GM19043 (cell line): Measurements from ENCODE around the gene CLDN34.

Experiments used
- ATAC-seq: cut with Tn5 transposase; IDR thresholded peaks from one replicate; pipeline ENCODE4 v1.9.1; 2021; ENCODE audit warnings: low read depth; ENCODE audit not compliant: unreplicated experiment

Gene CLDN34

DNA sequence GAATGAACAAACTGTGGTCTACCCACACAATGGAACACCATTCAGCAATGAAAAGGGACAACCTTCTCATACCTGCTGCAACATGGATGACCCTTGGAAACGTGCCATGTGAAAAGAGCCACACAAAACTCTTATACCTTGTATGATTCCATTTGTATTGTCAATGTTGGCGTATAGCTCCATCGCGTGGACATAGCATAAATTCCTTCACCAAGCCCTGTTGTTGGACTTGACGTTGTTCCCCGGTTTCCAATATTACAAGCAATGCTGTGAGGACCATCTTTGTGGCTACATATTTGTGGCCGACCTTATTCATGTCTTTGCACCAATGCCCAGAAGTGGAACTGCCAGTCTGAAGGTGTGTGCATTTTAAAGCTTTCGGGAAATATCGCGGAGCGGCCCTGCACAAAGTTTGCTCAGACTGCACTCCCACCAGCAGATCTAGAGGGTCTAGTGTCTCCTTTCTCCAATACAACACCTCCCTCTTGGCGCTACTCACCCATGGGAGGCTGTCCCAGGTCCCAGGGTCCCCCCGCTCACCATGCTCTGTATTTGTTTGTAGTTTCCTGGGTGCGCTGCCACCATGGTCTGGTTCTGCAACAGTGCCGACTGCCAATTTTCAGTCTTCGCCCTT is at the start of gene CLDN34:
Gene CLDN34, plus strand, starts transcription at position 584 of the 634 bp plus-strand sequence. Its CDS starts 0 bp downstream, at position 584.
- no peak for ATAC-seq

DNA sequence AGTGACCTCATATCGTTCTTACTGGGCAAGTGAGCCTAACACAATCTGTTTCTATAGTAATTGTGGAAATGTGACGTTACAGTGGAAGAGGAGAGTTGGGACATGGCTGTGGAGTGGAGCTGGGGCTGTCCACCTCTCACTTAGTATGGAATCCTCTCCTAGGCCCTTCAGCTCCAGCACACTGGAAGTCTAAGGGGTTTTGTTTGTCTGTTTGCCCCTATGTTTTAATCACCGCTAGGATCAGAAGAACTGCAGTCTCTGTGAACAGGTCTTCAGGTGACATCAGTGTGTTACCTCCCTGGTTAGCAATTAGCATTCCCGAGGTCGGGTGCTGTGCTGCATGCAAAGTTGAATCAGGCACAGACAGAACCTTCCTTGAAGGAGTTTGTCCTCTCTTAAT is 49.3 kb upstream of the CLDN34 start:
- no peak for ATAC-seq

GRCh38 chrX:9919632-9920172 is 47.5 kb upstream of the CLDN34 start:
- no peak for ATAC-seq

DNA sequence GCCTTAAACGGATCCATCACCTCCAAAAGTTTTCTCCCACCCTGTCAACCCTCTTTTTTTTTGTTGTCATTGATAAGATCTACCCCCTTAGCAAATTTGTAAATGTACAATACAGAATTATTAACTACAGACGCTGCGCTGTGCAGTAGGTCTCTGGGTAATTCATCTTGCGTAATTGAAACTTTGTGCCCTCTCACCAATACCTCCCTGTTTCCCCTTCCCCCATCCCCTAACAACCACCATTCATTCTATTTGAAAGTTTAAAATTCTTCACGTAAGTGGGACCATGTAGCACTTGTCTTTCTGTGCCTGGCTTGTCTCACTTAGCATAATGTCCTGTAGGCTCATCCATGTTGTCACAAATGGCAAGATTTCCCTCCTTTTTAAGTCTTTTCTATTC is 45.8 kb upstream of the CLDN34 start:
- ATAC-seq, result no peak

DNA sequence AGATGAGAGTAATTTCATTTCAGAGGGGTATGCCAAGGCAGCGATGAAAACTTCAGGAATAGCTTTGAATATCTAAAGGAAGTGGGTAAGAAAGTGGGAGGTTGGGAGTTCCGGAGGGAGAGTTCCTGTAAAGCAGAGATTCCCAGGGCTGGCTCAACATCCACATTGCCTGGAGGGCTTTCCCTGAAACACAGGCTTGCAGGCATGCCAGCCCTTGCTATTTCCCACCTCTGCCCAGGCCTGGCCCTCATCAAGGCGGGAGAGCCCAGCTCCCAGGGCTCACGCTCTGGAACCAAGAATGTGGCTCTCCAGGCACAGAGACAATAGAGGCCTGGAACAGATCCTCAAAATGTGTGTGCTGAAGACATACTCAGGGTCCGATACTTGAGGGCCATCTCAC is 43.8 kb upstream of the CLDN34 start:
- no peak for ATAC-seq

DNA sequence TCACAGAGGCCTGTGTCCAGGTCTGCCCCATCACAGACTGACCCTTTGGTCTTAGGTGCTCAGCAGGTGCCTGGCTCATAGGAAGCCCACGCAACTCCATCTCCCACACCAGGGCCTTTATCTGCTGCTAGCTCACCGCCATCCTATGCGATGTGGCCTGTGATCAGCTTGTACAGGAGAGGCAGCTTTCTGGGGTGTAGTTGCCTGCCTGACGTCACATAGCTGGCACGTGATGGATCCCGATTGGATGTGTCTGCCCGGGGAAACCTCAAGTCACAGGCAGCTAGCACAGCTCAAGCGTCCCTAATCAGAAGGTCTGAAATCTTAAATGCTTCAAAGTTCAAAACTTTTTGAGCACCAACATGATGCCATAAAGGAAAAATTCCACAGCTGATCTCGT is 41.2 kb upstream of the CLDN34 start:
- no peak for ATAC-seq

DNA sequence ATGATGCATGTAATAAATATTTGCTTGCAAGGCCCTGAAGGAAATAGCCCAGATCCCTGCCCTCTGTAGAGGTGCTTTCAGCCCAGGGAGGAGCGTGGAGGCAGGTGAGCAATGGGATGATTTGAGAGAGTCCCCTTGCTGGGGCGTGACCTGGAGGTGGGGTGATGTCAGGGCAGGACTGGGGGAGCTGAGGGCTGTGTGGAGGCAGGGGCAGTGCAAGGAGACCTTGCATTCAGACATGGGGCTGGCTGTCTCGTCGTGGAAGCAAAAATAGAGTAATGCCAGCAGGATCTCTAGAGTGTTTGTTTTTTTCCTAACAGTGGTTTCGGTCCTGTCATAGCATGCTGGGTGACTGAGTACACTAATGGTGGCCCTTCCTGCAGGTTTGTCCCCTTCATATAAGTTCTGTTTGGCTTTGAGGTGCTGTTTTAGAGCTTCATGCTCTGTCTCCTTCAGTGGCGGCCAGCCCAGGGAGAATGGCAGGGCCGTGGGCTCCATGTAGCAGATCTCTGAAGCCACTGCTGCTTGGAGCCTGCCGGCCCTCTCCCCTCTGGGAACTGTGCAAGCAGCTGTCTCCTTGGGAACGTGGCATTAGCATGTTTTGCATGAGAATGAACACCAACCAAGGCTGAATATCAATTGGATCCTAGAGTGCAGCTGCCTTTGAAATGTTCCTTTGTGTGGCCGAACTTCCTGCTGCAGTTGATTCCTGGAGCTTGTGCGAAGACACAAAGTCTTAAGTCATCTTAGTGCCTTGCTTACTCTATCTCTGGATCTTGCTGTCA is 39.3 kb upstream of the CLDN34 start:
- no peak for ATAC-seq

- ATAC-seq, result no peak
Observed at GRCh38 chrX:9935436-9935835, 31.7 kb upstream of the CLDN34 start.

DNA sequence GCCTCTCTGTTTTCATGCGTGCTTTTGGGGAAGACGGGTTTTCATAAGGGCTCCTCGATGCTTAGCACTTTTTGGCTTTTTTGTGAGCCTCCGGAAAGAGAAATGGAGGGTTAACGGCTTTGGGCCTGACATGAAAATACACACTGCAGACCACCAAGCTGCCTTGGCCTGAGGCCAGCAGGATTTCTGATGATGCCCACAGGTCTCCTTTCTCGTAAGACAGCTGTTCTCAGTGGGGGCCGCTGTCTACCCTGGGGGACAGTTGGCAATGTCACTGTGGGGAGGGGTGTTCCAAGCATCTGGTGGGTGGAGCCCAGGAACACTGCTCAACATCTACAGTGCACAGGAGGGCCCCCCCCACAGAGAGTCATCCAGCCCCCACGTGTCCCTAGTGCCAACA is 29.4 kb upstream of the CLDN34 start:
- no peak for ATAC-seq

DNA sequence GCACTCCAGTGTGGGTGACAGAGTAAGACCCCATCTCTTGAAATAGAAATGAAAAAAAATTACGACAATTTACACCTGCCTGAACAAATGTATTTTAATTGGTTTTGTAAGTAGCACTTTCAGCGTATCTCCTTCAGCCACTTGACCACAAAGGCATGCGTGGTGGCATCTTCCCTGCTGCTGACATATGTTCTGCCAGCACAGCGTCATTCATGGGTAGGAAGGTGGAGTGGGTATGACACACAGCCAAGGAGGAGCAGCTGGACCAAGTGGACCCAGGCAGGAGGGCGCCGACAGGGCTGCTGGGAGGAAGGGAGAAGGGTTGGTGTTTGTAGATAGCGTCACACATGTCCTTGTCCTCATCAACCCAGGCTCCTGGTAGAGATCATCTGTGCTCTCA is 28.6 kb upstream of the CLDN34 start:
- ATAC-seq, result no peak

DNA sequence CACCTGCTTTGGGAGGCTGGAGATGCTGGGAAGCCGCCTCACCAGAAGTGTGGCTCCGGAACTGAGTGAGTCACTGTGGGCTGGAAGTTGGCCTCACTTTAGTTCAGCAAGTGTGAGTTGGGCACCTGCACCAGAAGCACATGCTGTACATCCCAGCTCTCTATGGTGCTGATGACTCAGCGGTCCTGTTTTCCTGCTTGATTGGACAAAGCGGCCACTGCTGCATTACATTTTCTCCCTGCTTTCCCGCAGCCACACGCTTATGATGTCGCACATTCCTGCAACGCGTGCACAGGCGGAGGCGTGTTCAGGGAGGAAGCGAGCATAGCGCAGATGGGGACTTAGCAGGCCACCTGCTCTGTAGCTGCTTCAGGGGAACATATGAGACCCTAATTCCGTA is 26.7 kb upstream of the CLDN34 start:
- no peak for ATAC-seq

DNA sequence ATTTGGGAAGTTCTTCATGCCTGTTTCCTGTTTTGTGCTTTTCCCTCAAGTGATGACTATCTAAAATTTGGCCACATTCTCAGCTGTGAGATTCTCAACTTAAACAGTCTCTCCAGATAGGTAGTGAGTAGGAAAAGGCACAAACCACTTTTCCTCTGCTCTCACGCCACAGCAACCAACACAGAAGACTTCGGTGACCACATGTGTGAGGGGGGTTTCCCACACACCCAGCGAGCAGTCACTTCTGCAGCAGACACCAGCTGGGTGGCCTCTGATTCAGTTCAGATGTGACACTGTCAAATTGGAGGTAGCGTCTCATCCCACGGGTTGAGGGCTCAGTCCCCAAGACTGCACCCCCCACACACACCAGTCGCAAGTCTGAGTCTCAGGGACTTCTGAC is 25.1 kb upstream of the CLDN34 start:
- peak; percentile 86 for ATAC-seq

GRCh38 chrX:9943420-9943819 is 23.7 kb upstream of the CLDN34 start:
- no peak for ATAC-seq

DNA sequence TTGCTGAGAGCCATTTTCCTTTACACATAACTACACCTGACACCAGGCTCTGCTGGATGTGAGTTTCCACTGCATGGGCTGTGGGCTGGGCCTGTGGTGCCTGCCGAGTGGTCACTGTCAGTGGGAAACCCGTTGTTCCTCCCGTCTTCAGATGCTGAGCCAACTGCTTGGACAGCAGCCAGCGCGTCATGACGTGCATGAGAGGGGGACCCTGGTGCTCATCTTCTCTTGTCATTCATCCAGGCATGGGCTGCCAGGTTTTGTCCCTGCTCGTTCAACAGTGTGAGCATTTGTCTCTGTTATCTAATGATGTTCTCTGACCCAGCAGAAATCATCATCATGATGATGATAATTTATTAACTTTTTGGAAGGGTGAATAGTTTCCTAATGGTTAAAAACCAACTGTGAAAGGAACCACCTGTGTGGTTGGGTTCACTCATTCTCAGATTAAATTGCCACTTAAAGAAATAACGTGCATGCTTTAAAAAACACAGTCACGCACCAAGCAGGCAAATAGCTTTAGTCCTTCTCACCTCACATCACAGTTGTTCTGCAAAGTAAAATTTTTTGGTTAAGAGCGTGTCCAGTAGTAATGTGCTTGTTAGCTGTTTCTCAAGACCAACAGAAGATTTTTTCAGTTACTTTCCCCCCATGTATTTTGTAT is 19.9 kb upstream of the CLDN34 start:
- no peak for ATAC-seq

DNA sequence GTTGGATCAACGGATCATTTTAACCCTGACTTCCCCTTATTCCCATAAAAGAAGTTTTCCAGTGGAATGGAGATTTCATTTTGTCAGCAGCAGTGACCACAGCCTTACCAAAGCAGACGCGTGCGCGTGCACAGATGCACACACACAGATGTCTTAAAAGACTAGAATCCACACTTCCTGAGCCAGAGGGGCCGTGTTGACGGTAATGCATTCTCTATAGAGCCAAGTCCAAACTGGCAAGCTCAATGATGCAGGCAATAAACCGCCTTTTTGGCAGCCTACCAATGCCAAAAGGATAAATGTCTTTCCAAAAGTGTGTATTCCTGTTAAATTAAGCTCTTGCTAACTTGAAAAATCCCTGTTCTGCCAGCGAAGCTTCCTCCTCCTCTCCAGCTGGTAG is 18.8 kb upstream of the CLDN34 start:
- no peak for ATAC-seq

DNA sequence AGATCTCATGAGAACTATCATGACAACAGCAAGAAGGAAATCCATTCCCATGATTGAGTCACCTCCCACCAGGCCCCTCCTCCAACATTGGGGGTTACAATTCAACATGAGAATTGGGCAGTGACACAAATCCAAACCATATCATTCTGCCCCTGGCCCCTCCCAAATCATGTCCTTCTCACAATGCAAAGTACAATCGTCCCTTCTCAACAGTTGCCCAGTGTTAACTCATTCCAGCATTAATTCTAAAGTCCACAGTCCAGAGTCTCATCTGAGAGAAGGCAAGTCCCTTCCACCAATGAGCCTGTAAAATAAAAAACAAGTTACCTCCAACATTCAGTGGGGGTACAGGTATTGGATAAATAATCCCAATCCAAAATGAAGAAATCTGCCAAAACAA is 14.9 kb upstream of the CLDN34 start:
- no peak for ATAC-seq

DNA sequence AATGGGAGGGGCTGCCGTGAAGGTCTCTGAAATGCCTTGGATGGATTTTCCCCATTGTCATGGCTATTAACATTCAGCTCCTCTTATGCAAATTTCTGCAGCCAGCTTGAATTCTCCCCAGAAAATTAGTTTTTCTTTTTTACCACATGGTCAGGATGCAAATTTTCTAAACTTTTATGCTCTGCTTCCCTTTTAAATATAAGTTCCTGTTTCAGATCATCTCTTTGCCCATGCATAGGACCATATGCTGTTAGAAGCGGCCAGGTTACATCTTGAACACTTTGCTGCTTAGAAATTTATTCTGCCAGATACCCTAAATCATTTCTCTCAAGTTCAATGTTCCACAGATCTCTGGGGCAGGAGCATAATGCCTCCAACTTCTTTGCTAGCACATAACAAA is 13.8 kb upstream of the CLDN34 start:
- ATAC-seq, result no peak

GRCh38 chrX:9955506-9955905 is 11.7 kb upstream of the CLDN34 start:
- no peak for ATAC-seq

GRCh38 chrX:9957743-9958142 is 9.4 kb upstream of the CLDN34 start:
- ATAC-seq, result no peak

- ATAC-seq, result no peak
Observed at GRCh38 chrX:9958183-9958582, 9.0 kb upstream of the CLDN34 start.

GRCh38 chrX:9961750-9962149 is 5.4 kb upstream of the CLDN34 start:
- ATAC-seq, result no peak

DNA sequence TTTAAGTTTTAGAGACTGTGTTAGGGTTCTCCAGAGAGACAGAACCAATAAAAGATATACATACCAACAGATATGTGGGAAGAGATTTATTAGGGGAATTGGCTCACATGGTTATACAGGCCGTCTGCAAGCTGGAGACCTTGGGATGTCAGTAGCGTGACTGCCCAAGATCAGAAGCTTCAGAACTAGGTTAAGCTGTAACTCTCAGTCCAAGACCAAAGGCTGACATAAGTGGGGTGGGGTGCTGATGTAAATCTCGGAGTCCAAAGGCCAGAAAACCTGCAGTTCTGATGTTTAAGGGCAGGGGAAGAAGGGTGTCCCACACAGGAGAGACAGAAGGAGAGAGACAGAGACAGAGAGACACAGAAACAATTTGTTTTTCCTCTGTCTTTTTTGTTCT is 10.5 kb downstream of the CLDN34 start:
- no peak for ATAC-seq
